ENCODE measurements around the gene ANKS1A.
"Not testable (repeated sequence)": the region's sequence is repeated elsewhere in the genome, so short reads cannot be mapped to it uniquely, and the experiment has no call there.

ANKS1A gene

DNA sequence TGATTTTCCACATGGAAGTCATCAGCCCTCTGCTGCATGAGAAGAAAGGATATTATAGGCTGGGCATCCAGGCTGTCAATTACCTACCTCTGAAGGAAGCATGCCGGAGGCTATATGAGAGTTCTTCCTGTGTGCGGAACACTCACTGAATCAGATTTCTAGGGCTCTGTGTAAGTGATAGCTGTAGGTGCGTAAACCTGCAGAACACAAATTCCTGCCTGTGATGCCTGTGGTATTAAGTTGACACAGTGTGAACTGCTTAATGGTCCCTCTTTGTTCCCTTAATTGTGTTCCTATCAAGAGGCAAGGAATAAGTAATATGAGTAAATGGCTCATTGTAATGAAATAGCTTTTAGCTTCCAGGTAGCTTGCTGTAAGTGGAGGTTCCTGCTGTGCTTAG is 103.3 kb downstream of the ANKS1A start:
- no peak for DNase-seq (ENCODE audit: low read depth)

DNA sequence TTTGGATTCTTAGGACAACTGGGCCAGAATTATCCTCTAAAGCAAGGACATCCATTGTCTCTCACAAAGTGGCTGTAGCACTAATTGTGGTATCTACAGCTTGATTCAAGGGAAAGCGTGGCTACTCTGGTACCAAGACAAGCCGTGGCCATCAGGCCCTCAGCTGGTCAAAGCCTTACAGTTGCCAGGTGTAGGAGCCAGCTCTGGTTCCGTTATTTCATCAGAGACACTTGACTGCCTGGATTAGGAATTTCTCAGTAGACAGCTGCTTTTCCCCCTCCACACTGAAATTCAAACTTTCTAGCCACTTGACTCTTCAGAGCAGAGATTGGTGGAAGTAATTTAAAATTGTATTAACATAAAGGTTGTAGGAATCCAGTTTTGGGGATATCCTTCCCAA is 104.2 kb downstream of the ANKS1A start:
- no peak for DNase-seq (ENCODE audit: low read depth)

GRCh38 chr6:34994693-34995092 is 105.6 kb downstream of the ANKS1A start:
- no peak for DNase-seq (ENCODE audit: low read depth)

- not testable (repeated sequence) for DNase-seq (ENCODE audit: low read depth)
Measured at GRCh38 chr6:34998417-34998816, 109.4 kb downstream of the ANKS1A start.

- DNase-seq (ENCODE audit: low read depth) = not testable (repeated sequence)
Measured at GRCh38 chr6:34999153-34999552, 110.1 kb downstream of the ANKS1A start.

DNA sequence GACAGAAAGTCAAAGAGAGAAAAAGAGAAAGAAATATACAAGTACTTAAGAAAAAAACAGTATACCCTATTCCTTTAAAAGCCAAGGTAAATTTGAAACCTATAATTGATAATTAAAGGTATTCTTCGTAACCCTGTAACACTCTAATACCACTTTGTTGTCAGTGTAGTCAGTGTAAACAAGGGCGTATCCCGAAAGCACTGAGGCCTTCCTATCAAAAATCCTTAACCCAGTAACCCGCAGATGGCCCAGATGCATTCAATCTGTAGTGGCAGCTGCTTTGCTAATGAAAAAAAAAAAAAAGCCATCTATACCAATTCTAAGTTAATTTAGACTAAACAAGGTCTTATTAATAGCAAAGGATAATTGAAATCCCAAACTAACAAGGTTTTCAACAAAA is 110.9 kb downstream of the ANKS1A start:
- DNase-seq (ENCODE audit: low read depth) = not testable (repeated sequence)

GRCh38 chr6:35001349-35001748 is 112.3 kb downstream of the ANKS1A start:
- not testable (repeated sequence) for DNase-seq (ENCODE audit: low read depth)

DNA sequence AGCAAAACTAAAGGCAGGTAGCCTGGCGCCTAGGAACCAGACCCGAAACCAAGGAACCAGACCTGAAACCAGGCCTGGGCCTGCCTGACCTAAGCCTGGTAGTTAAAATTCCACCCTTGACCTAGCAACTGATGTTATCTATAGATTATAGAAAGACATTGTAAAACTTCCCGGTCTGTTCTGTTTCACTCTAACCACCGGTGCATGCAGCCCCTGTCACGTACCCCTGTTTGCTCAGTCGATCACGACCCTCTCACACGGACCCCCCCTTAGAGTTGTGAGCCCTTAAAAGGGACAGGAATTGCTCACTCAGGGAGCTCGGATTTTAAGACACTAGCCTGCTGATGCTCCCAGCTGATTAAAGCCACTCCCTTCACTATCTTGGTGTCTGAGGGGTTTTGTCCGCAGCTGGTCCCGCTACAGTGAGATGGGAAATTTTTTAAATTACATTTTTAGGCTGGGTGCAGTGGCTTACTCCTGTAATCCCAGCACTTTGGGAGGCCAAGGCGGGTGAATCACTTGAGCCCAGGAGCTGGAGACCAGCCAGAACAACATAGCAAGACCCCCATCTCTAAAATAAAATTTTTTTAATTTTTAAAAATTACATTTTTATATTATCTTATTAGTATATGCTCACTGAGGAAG is 115.0 kb downstream of the ANKS1A start:
- DNase-seq (ENCODE audit: low read depth) = not testable (repeated sequence)

GRCh38 chr6:35007016-35007415 is 118.0 kb downstream of the ANKS1A start:
- no peak for DNase-seq (ENCODE audit: low read depth)

- no peak for DNase-seq (ENCODE audit: low read depth)
Measured at GRCh38 chr6:35008858-35009257, 119.8 kb downstream of the ANKS1A start.

DNA sequence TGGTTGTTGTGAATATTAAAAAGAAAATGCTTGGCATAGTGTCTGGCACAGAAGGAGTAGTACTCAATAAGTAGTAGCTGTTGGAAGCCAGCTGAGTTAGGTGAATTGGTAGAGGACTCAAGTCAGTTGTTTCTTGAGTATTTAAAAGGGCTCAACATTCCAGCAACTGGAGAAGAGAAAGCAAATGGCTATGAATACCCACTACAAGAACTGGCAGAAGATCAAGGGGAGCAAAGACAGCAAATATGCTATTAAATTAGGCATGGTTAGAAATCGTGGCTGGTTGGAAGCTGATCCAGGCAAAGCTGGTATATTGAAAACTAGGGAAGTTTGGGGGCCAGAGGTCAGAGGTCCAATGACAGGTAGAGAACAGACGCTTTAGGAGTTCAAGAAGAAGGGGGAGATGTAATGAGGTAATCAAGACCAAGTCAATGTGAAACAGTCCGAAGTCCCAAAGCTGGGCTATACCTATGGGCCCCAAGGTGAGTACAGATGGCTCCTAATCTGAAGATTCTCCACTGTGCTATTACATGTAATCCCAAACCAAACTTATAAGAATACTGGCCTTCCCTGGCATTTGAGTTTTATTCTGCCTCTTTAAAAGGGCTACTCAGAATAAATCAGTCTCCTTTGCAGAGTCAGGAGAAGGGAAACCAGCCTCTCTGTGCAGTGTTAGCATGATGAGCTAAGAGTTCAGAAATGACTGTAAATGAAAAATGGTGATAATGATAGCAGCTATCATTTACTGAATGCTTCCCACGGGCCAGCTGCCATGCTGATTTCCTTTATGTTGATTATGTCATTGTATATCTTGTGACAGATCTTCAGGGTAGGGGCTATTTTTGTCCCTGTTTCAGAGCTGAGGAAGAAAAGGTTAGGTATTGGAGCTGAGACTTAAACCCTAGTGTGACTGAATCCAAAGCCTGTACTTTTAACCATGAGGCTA is 122.3 kb downstream of the ANKS1A start:
- DNase-seq (ENCODE audit: low read depth) = no peak

DNA sequence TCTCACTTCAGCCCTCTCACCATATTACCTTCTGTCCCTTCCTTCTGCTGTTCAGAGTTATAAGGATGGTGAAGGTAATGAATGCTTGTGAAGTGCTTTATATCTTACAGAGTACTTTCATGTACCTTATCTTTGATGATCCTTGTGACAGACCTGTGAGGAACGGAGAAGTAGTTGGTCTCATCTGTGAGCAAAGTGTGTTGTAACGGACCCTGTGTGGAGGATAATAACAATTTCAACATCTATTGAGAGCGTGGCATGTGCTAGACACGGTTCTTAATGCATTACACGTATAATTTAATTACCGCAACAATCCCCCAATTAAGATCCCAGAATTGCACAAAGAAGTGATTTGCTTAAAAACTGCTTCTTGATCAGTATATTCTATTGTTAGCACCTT is 124.6 kb downstream of the ANKS1A start:
- DNase-seq (ENCODE audit: low read depth) = no peak

DNA sequence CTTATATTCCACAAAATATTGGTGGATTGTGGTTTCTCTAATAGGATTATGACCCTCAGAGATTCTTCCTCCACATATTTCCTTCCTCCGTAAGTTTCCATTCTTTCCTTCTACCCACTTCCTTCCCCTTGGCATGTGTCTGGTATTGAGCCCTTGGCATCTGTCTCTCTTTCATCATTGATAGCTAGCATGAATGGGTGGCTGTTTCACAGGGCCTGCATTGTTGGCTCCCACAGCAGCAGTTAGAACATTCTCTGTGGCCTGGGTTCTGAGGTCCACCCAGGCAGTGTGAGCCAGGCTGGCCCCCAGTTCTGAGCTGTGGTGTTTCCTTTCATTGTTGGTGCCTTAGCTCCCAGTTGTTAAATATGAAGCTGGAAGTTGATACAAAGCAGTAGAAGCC is 125.3 kb downstream of the ANKS1A start:
- DNase-seq (ENCODE audit: low read depth) = no peak

DNA sequence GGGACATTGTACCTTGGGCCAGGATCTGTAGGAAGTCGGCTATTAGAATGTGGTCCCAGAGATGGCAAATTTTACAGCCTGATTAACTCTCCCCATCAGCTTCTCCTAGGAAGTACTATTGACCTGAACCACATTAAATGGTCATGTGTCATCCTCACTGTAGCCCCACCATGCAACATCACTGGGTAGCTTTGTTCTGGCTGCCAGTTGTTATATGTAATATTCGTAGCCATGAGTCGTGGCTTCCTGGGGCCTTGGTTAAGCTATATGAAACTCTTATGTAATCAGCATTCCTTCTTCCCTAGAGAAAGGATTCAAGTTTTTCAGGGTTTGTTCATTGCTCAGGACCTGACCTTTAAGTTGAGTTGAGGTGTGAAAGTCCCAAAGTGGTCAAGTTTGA is 125.7 kb downstream of the ANKS1A start:
- DNase-seq (ENCODE audit: low read depth) = peak; percentile 64

DNA sequence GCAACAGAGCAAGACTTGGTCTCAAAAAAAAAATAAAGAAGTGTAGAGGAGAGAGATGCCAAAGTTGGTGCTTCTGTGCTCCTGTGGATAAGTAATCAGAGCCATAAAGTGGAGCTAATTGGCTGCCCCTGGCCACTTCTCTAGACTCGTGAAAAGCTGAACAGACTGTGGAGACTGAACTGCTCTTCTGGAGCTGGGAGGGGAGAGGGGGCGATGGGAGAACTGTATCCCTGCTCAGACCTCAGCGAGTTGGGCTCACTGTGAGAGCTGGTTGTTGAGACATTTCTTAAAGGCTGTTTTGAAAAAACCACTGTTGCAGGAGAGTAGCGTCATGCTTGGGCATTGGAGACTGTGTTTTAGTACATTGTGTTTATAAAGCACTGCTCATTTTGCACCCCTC is 126.4 kb downstream of the ANKS1A start:
- DNase-seq (ENCODE audit: low read depth) = no peak

GRCh38 chr6:35015996-35016395 is 126.9 kb downstream of the ANKS1A start:
- DNase-seq (ENCODE audit: low read depth) = peak; percentile 43

- DNase-seq (ENCODE audit: low read depth) = peak; percentile 85
Measured at GRCh38 chr6:35016502-35017321, 127.7 kb downstream of the ANKS1A start.

- no peak for DNase-seq (ENCODE audit: low read depth)
Measured at GRCh38 chr6:35017411-35018181, 128.5 kb downstream of the ANKS1A start.

GRCh38 chr6:35018182-35018519 is 129.1 kb downstream of the ANKS1A start:
- DNase-seq (ENCODE audit: low read depth) = no peak

- DNase-seq (ENCODE audit: low read depth) = no peak
Measured at GRCh38 chr6:35018746-35019145, 129.7 kb downstream of the ANKS1A start.

DNA sequence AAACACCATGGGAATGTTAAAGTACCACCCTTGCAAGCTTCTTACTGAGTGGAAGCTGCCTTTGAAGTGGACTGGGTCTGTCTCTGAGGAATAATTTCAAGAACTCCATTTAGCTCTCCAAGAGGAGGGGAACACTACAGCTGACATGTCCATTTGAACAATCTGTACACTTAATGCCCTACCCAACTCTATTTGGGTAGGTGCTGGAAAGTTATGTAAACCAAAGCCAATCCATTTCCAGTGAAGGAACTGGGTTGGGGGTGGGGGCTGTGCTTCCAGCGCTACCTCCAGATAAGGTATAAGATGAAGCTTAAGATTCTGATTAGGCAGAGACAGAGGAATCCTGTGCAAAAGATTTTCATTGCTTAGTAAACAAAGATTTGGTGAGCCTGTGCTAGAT is 130.1 kb downstream of the ANKS1A start:
- DNase-seq (ENCODE audit: low read depth) = no peak

- DNase-seq (ENCODE audit: low read depth) = no peak
Measured at GRCh38 chr6:35019831-35020230, 130.8 kb downstream of the ANKS1A start.
